HepG2 (cell line): Measurements from ENCODE around the gene CD101. TPM values are rescaled to one million over a fixed set of nuclear protein-coding genes. Genes with fewer than 3 reads are reported as not detected.

Source experiments
- DNMT1 ChIP-seq: sonication (generic); formaldehyde crosslinking; IDR thresholded peaks from 2 replicates; pipeline ENCODE4 v1.5.1; 2020; ENCODE audit warnings: mild to moderate bottlenecking, missing genetic modification reagents
- E2F1 ChIP-seq: sonication (generic); formaldehyde crosslinking; IDR thresholded peaks from 2 replicates; pipeline ENCODE4 v1.5.0; 2020; ENCODE audit warnings: missing genetic modification reagents
- KDM5A ChIP-seq: fragments of 200-600 bp; sonication (generic); IDR thresholded peaks from 2 replicates; pipeline ENCODE4 v1.7.0; 2018; ENCODE audit warnings: antibody characterized with exemption, mild to moderate bottlenecking, low read length, borderline replicate concordance
- MAFG ChIP-seq: sonication (generic); formaldehyde crosslinking; IDR thresholded peaks from 2 replicates; pipeline ENCODE4 v1.5.1; 2020; ENCODE audit warnings: mild to moderate bottlenecking, missing genetic modification reagents
- MXD3 ChIP-seq: IDR thresholded peaks from 2 replicates; pipeline ENCODE4 v1.6.1; 2016; ENCODE audit warnings: mild to moderate bottlenecking, missing biosample characterization, missing genetic modification reagents
- RARA ChIP-seq: IDR thresholded peaks from 2 replicates; pipeline ENCODE4 v1.6.1; 2016; ENCODE audit warnings: missing genetic modification reagents, missing compliant biosample characterization
- TARDBP ChIP-seq: sonication (generic); formaldehyde crosslinking; IDR thresholded peaks from 2 replicates; pipeline ENCODE4 v1.8.0; 2022; ENCODE audit warnings: mild to moderate bottlenecking, missing genetic modification reagents
- UBTF ChIP-seq: sonication (generic); formaldehyde crosslinking; IDR thresholded peaks from 2 replicates; pipeline ENCODE4 v1.4.0; 2020; ENCODE audit warnings: mild to moderate bottlenecking, missing genetic modification reagents
- ZNF333 ChIP-seq: sonication (generic); formaldehyde crosslinking; IDR thresholded peaks from 2 replicates; pipeline ENCODE4 v1.4.0; 2020; ENCODE audit warnings: mild to moderate bottlenecking, missing genetic modification reagents, borderline replicate concordance
- ZNF407 ChIP-seq: sonication (generic); formaldehyde crosslinking; IDR thresholded peaks from one replicate; pipeline ENCODE4 v1.5.1; 2020; ENCODE audit warnings: mild to moderate bottlenecking, missing genetic modification reagents; ENCODE audit errors: not compliant biosample characterization
- ZNF549 ChIP-seq: sonication (generic); formaldehyde crosslinking; IDR thresholded peaks from 2 replicates; pipeline ENCODE4 v1.5.0; 2020; ENCODE audit warnings: missing genetic modification reagents
- ZNF678 ChIP-seq: sonication (generic); formaldehyde crosslinking; IDR thresholded peaks from 2 replicates; pipeline ENCODE4 v1.4.0; 2020; ENCODE audit warnings: mild to moderate bottlenecking, missing genetic modification reagents
- ZNF780A ChIP-seq: sonication (generic); formaldehyde crosslinking; IDR thresholded peaks from 2 replicates; pipeline ENCODE4 v1.8.0; 2022; ENCODE audit warnings: mild to moderate bottlenecking, missing genetic modification reagents, moderate library complexity
- ZNF800 ChIP-seq: sonication (generic); formaldehyde crosslinking; IDR thresholded peaks from 2 replicates; pipeline ENCODE4 v1.4.0; 2020; ENCODE audit warnings: missing genetic modification reagents
- ZSCAN25 ChIP-seq: sonication (generic); formaldehyde crosslinking; IDR thresholded peaks from 2 replicates; pipeline ENCODE4 v1.8.0; 2022; ENCODE audit warnings: mild to moderate bottlenecking, missing genetic modification reagents
- polyA plus RNA-seq, 8 experiments: library from polyadenylated mRNA; depleted of rRNA in 3 of 8; stranded (reverse) in 7 of 8; unstranded in 1 of 8; fragments of >200 nt; fragmentation: Illumina TruSeq in 4 of 8; extraction: Trizol in 4 of 8; gene quantifications; 2 replicates each; pipeline versions ENCODE4 v1.2.1 to v1.2.3, GENCODE V29; 2011 to 2016; ENCODE audit warnings: low read depth in 4 of 8, missing spikeins in 1 of 8, mixed read lengths in 1 of 8; ENCODE audit not compliant: insufficient read depth in 1 of 8
- total RNA-seq, 5 experiments: library from RNA; depleted of rRNA; stranded (reverse); fragments of >200 nt; fragmentation: Illumina TruSeq; extraction: Trizol; gene quantifications; 2 replicates each; pipeline ENCODE4 v1.2.3, GENCODE V29; 2016; ENCODE audit warnings: low read depth in 1 of 5

The CD101 gene
- total and polyA plus RNA-seq, 2 of the 13 experiments (the other 11 are each of a cell fraction or from before 2014, with no cell fraction given) = 0.05 to 0.09 TPM

GRCh38 chr1:116982319-116983004, 19.1 kb upstream of the CD101 start (continued):
- TF ChIP-seq ZNF800 (CRISPR knock-in tag) (no peak), ZNF549 (CRISPR knock-in tag) (no peak), ZSCAN25 (CRISPR knock-in tag) (peak; percentile 96), RARA (CRISPR knock-in tag) (peak; percentile 61), ZNF678 (CRISPR knock-in tag) (no peak), DNMT1 (no peak), MXD3 (no peak), MAFG (CRISPR knock-in tag) (no peak), ZNF333 (no peak), ZNF407 (CRISPR knock-in tag) (no peak), ZNF780A (no peak), KDM5A (no peak), E2F1 (no peak), UBTF (CRISPR knock-in tag) (no peak), TARDBP (CRISPR knock-in tag) (no peak)
